Measurements from ENCODE around the gene CEP350. TPM values are rescaled to one million over a fixed set of nuclear protein-coding genes. Genes with fewer than 3 reads are reported as not detected.

CEP350 gene
- total RNA-seq, 2 donors from 2014 or later = 51.1 to 73.8 TPM

DNA sequence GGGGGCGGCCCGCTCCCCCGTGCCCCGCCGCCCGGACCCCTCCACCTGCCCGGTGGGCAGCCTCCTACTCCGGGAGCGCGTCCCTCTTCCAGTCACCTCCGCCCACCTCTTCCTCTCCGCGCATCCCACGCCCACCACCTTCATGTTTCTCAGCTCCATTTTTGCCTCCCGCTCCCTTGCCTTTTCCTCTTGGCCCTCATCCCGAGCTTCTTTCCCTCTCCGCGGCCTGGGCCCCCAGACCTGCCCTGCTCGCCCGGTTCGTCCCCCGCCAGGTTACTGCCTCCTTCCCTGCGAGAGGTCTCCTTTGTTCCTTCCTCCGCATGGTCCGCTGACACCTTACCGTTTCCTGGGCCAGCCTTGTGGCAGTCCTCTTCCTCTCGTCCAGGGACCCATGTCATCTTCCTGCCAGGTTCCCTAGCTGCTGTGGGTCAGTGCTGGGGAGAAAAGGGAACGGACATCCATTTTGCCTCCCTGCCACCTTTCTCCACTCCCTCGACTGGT is 200.6 kb downstream of the CEP350 start:
- Histone ChIP-seq H3K4me3 (peak overlapping the region; percentile 83), H3K27me3 (replicated peaks; ENCODE audit: insufficient read depth) (no peaks in the 10 kb centered on the region), H3K36me3 (no peaks in the 10 kb centered on the region), H3K27ac (peak overlapping the region; percentile 60 to 76), H3K9me3 (no peaks in the 10 kb centered on the region), H3K4me1 (ENCODE audit: control insufficient read depth in 1 of 2, low read depth in 2 of 2) (peaks cover 18 to 36% of the 10 kb centered on the region in 2 donors)
- DNase-seq (ENCODE audit: low spot score) (no peak), ATAC-seq (ENCODE audit: insufficient number of reproducible peaks, low FRiP score, low read depth) (no peak)
- no peak for TF ChIP-seq CTCF (IDR thresholded peaks at IDR 0.05)

DNA sequence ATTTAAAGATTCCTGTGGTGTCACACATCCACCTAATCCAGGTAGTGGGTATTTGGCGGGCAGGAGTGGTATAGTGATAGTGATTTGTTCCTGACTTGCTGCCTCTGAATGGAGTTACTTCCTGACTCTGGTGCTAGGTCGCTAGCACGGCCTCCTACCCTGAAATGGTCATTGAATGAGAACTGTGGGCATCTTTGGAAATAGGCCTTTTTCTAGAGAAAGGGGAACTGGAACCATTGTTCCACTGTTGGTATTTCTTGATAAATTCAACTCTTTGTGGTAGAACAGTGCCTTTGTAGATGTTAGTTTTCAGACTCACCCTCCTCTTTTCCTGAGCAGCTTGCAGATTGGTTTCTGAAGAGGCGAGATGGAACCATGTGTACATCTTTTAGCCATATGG is 201.6 kb downstream of the CEP350 start:
- TF ChIP-seq CTCF (IDR thresholded peaks at IDR 0.05) = no peak
- Histone ChIP-seq H3K4me1 (ENCODE audit: control insufficient read depth in 1 of 2, low read depth in 2 of 2) (peaks cover 18 to 36% of the 10 kb centered on the region in 2 donors), H3K9me3 (no peaks in the 10 kb centered on the region), H3K36me3 (no peaks in the 10 kb centered on the region), H3K27ac (no peak overlapping the region), H3K27me3 (replicated peaks; ENCODE audit: insufficient read depth) (no peaks in the 10 kb centered on the region), H3K4me3 (peak overlapping the region; percentile 83)
- DNase-seq (ENCODE audit: low spot score) (no peak), ATAC-seq (ENCODE audit: insufficient number of reproducible peaks, low FRiP score, low read depth) (no peak)

DNA sequence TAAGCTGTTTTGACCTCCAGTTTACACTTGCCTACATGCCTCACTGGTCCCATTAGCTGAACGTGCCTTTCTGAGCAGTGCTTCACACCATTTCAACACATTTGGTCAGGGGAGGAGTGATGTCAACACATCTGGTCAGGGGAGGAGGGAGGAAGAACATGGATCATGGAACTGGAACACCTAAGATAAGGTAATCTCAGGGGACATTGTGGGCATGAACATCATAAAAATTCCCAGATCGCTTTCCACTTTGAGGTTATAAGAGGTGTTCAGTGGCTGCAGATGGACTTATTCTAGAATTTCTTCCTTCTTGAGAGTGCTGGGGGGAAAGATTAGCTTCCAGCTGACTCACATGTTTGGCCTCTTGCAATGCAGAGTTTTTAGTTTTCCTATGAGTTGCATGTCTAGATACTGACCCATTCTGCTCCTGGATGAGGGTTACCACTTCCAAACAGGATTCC is 202.1 kb downstream of the CEP350 start:
- Histone ChIP-seq H3K4me3 (no peak overlapping the region), H3K27ac (no peak overlapping the region), H3K9me3 (no peaks in the 10 kb centered on the region), H3K27me3 (replicated peaks; ENCODE audit: insufficient read depth) (no peaks in the 10 kb centered on the region), H3K36me3 (no peaks in the 10 kb centered on the region), H3K4me1 (ENCODE audit: control insufficient read depth in 1 of 2, low read depth in 2 of 2) (peaks cover 18 to 36% of the 10 kb centered on the region in 2 donors)
- no peak for TF ChIP-seq CTCF (IDR thresholded peaks at IDR 0.05)
- DNase-seq (ENCODE audit: low spot score) (no peak), ATAC-seq (ENCODE audit: insufficient number of reproducible peaks, low FRiP score, low read depth) (no peak)

GRCh38 chr1:180157108-180157507 is 202.5 kb downstream of the CEP350 start:
- TF ChIP-seq CTCF (IDR thresholded peaks at IDR 0.05) = no peak
- no peak for ATAC-seq (ENCODE audit: insufficient number of reproducible peaks, low FRiP score, low read depth)
- Histone ChIP-seq H3K27me3 (replicated peaks; ENCODE audit: insufficient read depth) (no peaks in the 10 kb centered on the region), H3K9me3 (no peaks in the 10 kb centered on the region), H3K27ac (no peak overlapping the region), H3K4me1 (ENCODE audit: control insufficient read depth in 1 of 2, low read depth in 2 of 2) (peaks cover 18 to 36% of the 10 kb centered on the region in 2 donors), H3K4me3 (no peak overlapping the region), H3K36me3 (no peaks in the 10 kb centered on the region)
- DNase-seq (ENCODE audit: low spot score) = no peak

DNA sequence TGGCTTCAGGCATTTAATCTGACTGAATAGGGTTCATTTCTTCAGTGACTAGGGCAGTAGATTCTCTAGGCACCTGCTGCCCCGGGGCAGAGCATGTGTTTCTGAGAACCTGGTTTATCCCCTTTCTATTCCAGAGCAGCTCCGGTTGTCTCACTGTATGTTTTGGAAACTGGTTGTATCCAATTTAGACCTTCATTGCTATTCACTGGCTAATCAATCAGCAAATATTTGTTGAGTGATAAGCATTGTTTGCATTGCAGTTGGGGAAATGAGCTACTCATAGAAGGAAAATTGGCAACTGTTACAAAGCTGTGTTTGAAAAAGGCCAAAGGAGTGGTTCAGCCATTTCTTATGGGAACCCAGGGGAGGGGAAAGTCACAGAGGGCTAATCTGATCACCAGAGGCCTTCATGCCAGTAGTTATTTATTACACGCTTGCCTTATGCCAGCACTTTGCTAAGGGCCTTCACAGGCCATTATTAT is 203.0 kb downstream of the CEP350 start:
- Histone ChIP-seq H3K4me1 (ENCODE audit: control insufficient read depth in 1 of 2, low read depth in 2 of 2) (peaks cover 18 to 36% of the 10 kb centered on the region in 2 donors), H3K4me3 (no peak overlapping the region), H3K27ac (no peak overlapping the region), H3K27me3 (replicated peaks; ENCODE audit: insufficient read depth) (no peaks in the 10 kb centered on the region), H3K9me3 (no peaks in the 10 kb centered on the region), H3K36me3 (no peaks in the 10 kb centered on the region)
- TF ChIP-seq CTCF (IDR thresholded peaks at IDR 0.05) = no peak
- no peak for ATAC-seq (ENCODE audit: insufficient number of reproducible peaks, low FRiP score, low read depth)
- DNase-seq (ENCODE audit: low spot score) = no peak

Measured in thoracic aorta (tissue), 2 donors.